ENCODE measurements around the gene APCDD1L.

DNA sequence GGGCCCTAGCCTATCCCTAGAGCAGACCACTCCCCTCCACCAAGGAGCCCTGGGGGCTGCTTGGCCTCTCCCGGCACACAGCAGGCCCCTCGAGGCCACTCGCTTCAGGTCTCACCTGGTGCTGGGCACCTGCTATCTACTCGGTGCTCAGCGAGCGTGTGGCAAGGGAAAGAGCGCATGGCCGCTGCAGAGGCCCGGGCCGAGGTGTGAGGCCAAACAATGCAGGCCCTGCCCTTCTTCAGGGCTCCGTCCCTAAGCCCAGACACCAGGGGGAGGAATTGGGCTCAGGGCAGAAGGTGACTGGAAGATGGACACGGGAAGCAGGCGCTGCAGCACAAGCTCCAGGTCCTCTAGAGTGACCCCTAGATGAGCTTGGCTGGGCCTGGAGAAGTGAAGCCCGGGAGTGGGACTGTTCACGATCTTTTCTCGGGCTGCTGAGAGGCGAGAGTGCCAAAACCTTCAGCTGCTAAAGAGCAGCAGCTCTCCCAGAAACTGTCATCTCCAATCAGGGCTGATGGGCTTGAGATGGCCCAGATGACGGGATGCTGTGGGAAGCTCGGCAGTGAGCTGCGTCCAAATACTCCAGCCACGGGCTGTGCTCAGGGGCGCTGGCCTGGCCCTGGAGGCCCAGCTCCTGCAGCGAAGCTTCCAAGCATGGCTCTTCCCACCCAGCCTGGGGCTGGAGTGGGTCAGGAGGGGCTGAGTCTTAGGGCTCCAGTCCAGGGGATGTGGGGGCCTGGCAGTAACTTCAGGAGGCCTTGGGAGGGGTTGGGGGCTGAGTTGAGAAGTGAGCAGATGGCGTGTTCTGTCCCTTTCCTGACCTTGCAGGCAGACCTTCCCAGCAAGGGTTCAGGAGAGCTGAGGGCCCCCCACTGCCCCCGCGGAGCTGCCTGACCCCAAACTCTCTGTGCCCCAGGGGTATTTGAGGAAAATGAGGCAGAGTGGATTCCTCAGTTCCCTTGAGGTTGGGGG is 43.7 kb downstream of the APCDD1L start:
- TF ChIP-seq FOXM1 (IDR thresholded peaks at IDR 0.05; ENCODE audit: borderline replicate concordance), result no peak
- no peak for TF ChIP-seq PKNOX1 (IDR thresholded peaks at IDR 0.05)
- no peak for TF ChIP-seq BHLHE40 (IDR thresholded peaks at IDR 0.05; ENCODE audit: borderline replicate concordance)
- TF ChIP-seq FOXK2 (IDR thresholded peaks at IDR 0.05), result no peak
- TF ChIP-seq L3MBTL2 (conservative IDR thresholded peaks at IDR 0.05), result no peak
- no peak for TF ChIP-seq TARDBP (IDR thresholded peaks at IDR 0.05)
